ENCODE data around the gene MNX1.
A peak's percentile ranks its signal among the peaks of the same experiment; 100 is the strongest.

The MNX1 gene

GRCh38 chr7:157014635-157015555, 4.4 kb upstream of the MNX1 start:
- DNase-seq (ENCODE audit: extremely low spot score) = no peak
- no peak for TF ChIP-seq ARNT (IDR thresholded peaks at IDR 0.05)
- CTCF ChIA-PET = no interaction called here
- POLR2A ChIA-PET = interaction anchor here (0.6 to 1.7 kb wide), 3 partner anchors 10 to 26 kb away, joined by 3 to 7 read pairs (median 3); no protein-coding TSS in a partner anchor

GRCh38 chr7:157013602-157014549, 3.4 kb upstream of the MNX1 start:
- POLR2A ChIA-PET = interaction anchor here (0.6 to 1.7 kb wide), 6 partner anchors 9 to 30 kb away, joined by 3 to 7 read pairs (median 3); no protein-coding TSS in a partner anchor
- TF ChIP-seq NFRKB (IDR thresholded peaks at IDR 0.05) (no peak), TARDBP (IDR thresholded peaks at IDR 0.05) (no peak), BHLHE40 (IDR thresholded peaks at IDR 0.05; ENCODE audit: borderline replicate concordance) (no peak), ARNT (IDR thresholded peaks at IDR 0.05) (no peak), CTBP1 (IDR thresholded peaks at IDR 0.05; ENCODE audit: borderline replicate concordance) (no peak), L3MBTL2 (conservative IDR thresholded peaks at IDR 0.05) (no peak), PKNOX1 (IDR thresholded peaks at IDR 0.05) (no peak), HDGF (IDR thresholded peaks at IDR 0.05; ENCODE audit: borderline replicate concordance) (no peak)
- CTCF ChIA-PET = interaction anchor here (1.1 to 1.5 kb wide), 3 partner anchors 10 to 259 kb away, joined by 3 read pairs; no protein-coding TSS in a partner anchor
- no peak for DNase-seq (ENCODE audit: extremely low spot score)

GRCh38 chr7:157013101-157013500, 2.6 kb upstream of the MNX1 start:
- no peak for DNase-seq (ENCODE audit: extremely low spot score)
- POLR2A ChIA-PET = interaction anchor here (1.1 to 1.7 kb wide), 4 partner anchors 9 to 31 kb away, joined by 3 to 7 read pairs (median 4); no protein-coding TSS in a partner anchor
- TF ChIP-seq NFRKB (IDR thresholded peaks at IDR 0.05) (no peak), ZNF384 (IDR thresholded peaks at IDR 0.05) (no peak), FOXM1 (IDR thresholded peaks at IDR 0.05; ENCODE audit: borderline replicate concordance) (no peak), ELF4 (IDR thresholded peaks at IDR 0.05) (no peak), SUZ12 (IDR thresholded peaks at IDR 0.05) (no peak), LEF1 (IDR thresholded peaks at IDR 0.05; ENCODE audit: borderline replicate concordance) (no peak), TARDBP (IDR thresholded peaks at IDR 0.05) (no peak), PKNOX1 (IDR thresholded peaks at IDR 0.05) (no peak), HDGF (IDR thresholded peaks at IDR 0.05; ENCODE audit: borderline replicate concordance) (no peak), SP1 (IDR thresholded peaks at IDR 0.05) (no peak), ARNT (IDR thresholded peaks at IDR 0.05) (no peak), L3MBTL2 (conservative IDR thresholded peaks at IDR 0.05) (no peak), BHLHE40 (IDR thresholded peaks at IDR 0.05; ENCODE audit: borderline replicate concordance) (no peak), CTBP1 (IDR thresholded peaks at IDR 0.05; ENCODE audit: borderline replicate concordance) (no peak), FOXK2 (IDR thresholded peaks at IDR 0.05) (no peak), FOXA1 (IDR thresholded peaks at IDR 0.05) (no peak)
- CTCF ChIA-PET = interaction anchor here (1.1 to 1.5 kb wide), 3 partner anchors 11 to 260 kb away, joined by 3 read pairs; no protein-coding TSS in a partner anchor

GRCh38 chr7:157012113-157012547, 1.7 kb upstream of the MNX1 start:
- ChIA-PET POLR2A (interaction anchor here (2.1 kb wide), 1 partner anchor 62 kb away, joined by 17 read pairs; the partner anchor contains the start of gene NOM1), CTCF (no interaction called here)
- DNase-seq (ENCODE audit: extremely low spot score) = no peak
- no peak for TF ChIP-seq SP1 (IDR thresholded peaks at IDR 0.05)
- TF ChIP-seq SUZ12 (IDR thresholded peaks at IDR 0.05) = no peak
- no peak for TF ChIP-seq CTBP1 (IDR thresholded peaks at IDR 0.05; ENCODE audit: borderline replicate concordance)

GRCh38 chr7:157011333-157012112, 1.1 kb upstream of the MNX1 start:
- POLR2A ChIA-PET = interaction anchor here (1.0 to 3.6 kb wide), 9 partner anchors 10 to 127 kb away, joined by 3 to 44 read pairs (median 9); partner anchors contain the start of genes NOM1 and UBE3C
- CTCF ChIA-PET = no interaction called here
- DNase-seq (ENCODE audit: extremely low spot score) = peak; percentile 59
- no peak for TF ChIP-seq LEF1 (IDR thresholded peaks at IDR 0.05; ENCODE audit: borderline replicate concordance)
- no peak for TF ChIP-seq BHLHE40 (IDR thresholded peaks at IDR 0.05; ENCODE audit: borderline replicate concordance)
- TF ChIP-seq L3MBTL2 (conservative IDR thresholded peaks at IDR 0.05) = peak; percentile 93
- no peak for TF ChIP-seq FOXM1 (IDR thresholded peaks at IDR 0.05; ENCODE audit: borderline replicate concordance)
